H1 (cell line): ENCODE data around the gene KCNC3. TPM values are rescaled to one million over a fixed set of nuclear protein-coding genes. Genes with fewer than 3 reads are reported as not detected.

Experiments
- polyA plus RNA-seq, 7 experiments: library from polyadenylated mRNA; depleted of rRNA in 3 of 7; stranded (reverse) in 5 of 7; unstranded in 2 of 7; fragments of >200 nt in 5 of 7; fragments of 200-250 nt in 2 of 7; gene quantifications; 1 replicate in 5 of 7; 2 replicates in 1 of 7; 4 replicates in 1 of 7; pipeline versions ENCODE4 v1.2.1 to v1.2.3, GENCODE V29; 2011 to 2013; ENCODE audit warnings: missing spikeins in 2 of 7, mixed read lengths in 2 of 7
- total RNA-seq: library from RNA; stranded (reverse); fragmentation: NEBNext Ultra II Directional; extraction: Animal tissue kit (Norgen Biotek cat#: 25700); gene quantifications from 2 replicates; pipeline ENCODE4 v1.2.1, GENCODE V29; 2021

The KCNC3 gene
- total and polyA plus RNA-seq, 2 of the 8 experiments (the other 6 are each of a cell fraction or from before 2014, with no cell fraction given), result 3.9 to 7.2 TPM

Other genes with a start within 250 kb of the KCNC3 start
- gene IZUMO2, start 166.1 kb downstream of the KCNC3 start, total RNA-seq, result 0.94 and 1.7 TPM in 2 replicates
- gene IZUMO2, start 166.1 kb downstream of the KCNC3 start, polyA plus RNA-seq (2011; rRNA removed), result 1.9 TPM in 2 replicates
- gene MYH14, start 125.8 kb downstream of the KCNC3 start, total RNA-seq, result 25.7 and 28.6 TPM in 2 replicates
- 17.3 and 25.3 TPM in 2 replicates for gene MYH14, start 125.8 kb downstream of the KCNC3 start, polyA plus RNA-seq (2011; rRNA removed)
- 0.71 and 1.1 TPM in 2 replicates for gene NAPSA, start 36.3 kb upstream of the KCNC3 start, total RNA-seq
- 0.73 and 0.93 TPM in 2 replicates for gene NAPSA, start 36.3 kb upstream of the KCNC3 start, polyA plus RNA-seq (2011; rRNA removed)
- 40.3 and 41.4 TPM in 2 replicates for gene NR1H2, start 47.1 kb upstream of the KCNC3 start, total RNA-seq
- gene NR1H2, start 47.1 kb upstream of the KCNC3 start, polyA plus RNA-seq (2011; rRNA removed), result 47.5 and 61.5 TPM in 2 replicates
- gene POLD1, start 55.0 kb upstream of the KCNC3 start, total RNA-seq, result 141 and 149 TPM in 2 replicates
- gene POLD1, start 55.0 kb upstream of the KCNC3 start, polyA plus RNA-seq (2011; rRNA removed), result 142 and 191 TPM in 2 replicates
- 9.6 and 11.1 TPM in 2 replicates for gene SPIB, start 89.6 kb upstream of the KCNC3 start, total RNA-seq
- 11.8 and 17.4 TPM in 2 replicates for gene SPIB, start 89.6 kb upstream of the KCNC3 start, polyA plus RNA-seq (2011; rRNA removed)
- gene MYBPC2, start 103.5 kb upstream of the KCNC3 start, total RNA-seq, result 3.1 and 4.1 TPM in 2 replicates
- gene MYBPC2, start 103.5 kb upstream of the KCNC3 start, polyA plus RNA-seq (2011; rRNA removed), result 1.8 and 2.7 TPM in 2 replicates
- gene EMC10, start 147.1 kb upstream of the KCNC3 start, total RNA-seq, result 103 and 105 TPM in 2 replicates
- 77.6 and 107 TPM in 2 replicates for gene EMC10, start 147.1 kb upstream of the KCNC3 start, polyA plus RNA-seq (2011; rRNA removed)
- 8.1 and 9.1 TPM in 2 replicates for gene GARIN5A, start 147.5 kb upstream of the KCNC3 start, total RNA-seq
- gene GARIN5A, start 147.5 kb upstream of the KCNC3 start, polyA plus RNA-seq (2011; rRNA removed), result 18.5 and 31.5 TPM in 2 replicates
- 1.9 and 3.6 TPM in 2 replicates for gene JOSD2, start 181.8 kb upstream of the KCNC3 start, total RNA-seq
- gene JOSD2, start 181.8 kb upstream of the KCNC3 start, polyA plus RNA-seq (2011; rRNA removed), result 5.6 and 6.6 TPM in 2 replicates
- gene ASPDH, start 184.5 kb upstream of the KCNC3 start, total RNA-seq, result not detected in 2 replicates
- not detected in 2 replicates for gene ASPDH, start 184.5 kb upstream of the KCNC3 start, polyA plus RNA-seq (2011; rRNA removed)
- gene LRRC4B, start 239.1 kb upstream of the KCNC3 start, total RNA-seq, result 11.5 and 13.4 TPM in 2 replicates
- gene LRRC4B, start 239.1 kb upstream of the KCNC3 start, polyA plus RNA-seq (2011; rRNA removed), result 20.8 and 21.2 TPM in 2 replicates